ENCODE data around the gene GCK. TPM values are rescaled to one million over a fixed set of nuclear protein-coding genes. Genes with fewer than 3 reads are reported as not detected.

Gene GCK
- 0.67 TPM for polyA plus RNA-seq (2013, experiment 1 of 2; ENCODE audit: insufficient read length)
- polyA plus RNA-seq (2013, experiment 2 of 2; ENCODE audit: insufficient read length) = 0.35 TPM

DNA sequence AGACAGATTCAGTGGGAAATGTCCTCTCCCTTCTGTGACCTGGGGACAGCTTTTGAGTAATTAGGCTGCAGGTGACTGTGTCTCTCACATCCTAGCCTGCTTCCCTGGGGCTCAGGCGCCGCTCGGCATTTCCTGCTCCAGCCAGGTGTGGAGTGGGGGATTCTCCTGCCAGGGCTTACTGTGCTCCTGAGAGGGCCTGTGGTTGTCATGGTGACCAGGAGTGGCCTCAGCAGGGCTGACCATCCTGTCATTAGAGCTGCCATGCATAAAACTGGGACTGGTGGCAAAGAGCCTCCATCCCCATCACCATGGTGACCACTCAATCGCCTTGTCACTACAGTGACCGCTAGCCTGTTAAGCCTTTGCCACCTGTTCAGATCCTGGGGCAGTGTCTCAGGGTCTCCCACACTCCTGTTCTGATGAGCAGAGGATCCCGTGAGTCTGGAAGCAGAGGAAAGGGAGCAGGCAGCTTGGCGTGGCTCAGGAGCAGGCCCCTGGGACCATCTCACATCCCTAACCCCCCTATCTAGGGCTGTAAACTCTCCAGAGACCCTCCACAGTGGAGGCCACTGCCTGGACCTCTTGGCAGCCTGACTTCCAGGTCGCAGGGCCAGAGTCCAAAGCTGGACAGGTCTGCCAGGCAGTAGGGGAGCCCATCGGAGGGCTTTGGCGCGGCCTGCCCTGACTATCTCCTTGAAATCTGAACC lies at the start of gene GCK:
TSS of gene GCK (minus strand) at position 154 of the 707 bp plus-strand sequence. CDS start 486 bp downstream, outside the sequence.
- DNase-seq = no peak

DNA sequence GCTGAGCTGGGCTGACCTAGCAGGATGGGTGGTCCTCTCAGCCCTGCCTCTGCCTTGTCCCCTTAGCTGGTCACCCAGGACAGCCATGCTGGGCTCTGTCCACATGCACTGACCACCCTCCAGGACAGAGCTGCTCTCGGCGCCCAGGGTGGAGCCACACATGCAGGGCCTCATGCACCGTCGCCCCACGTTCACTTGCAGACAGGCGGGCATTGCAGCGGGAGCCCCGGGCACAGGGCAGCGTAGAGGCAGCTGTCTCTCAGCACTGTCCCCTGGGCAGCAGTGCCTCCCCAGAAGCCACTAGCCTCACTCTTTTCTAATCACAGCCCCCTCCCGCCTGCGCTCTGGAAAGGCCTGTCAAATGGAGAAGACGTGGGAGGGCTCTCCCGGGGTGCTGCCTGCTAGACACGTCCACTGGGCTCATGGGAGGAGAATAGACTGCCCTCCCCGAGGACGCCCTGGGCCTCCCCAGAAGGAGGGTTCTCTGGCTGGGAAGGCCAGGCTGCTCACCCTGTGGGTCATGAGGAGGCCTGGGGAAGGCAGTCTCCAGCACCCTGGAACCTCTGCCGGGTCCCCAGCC lies 49.0 kb upstream of the GCK start:
- DNase-seq = no peak

DNA sequence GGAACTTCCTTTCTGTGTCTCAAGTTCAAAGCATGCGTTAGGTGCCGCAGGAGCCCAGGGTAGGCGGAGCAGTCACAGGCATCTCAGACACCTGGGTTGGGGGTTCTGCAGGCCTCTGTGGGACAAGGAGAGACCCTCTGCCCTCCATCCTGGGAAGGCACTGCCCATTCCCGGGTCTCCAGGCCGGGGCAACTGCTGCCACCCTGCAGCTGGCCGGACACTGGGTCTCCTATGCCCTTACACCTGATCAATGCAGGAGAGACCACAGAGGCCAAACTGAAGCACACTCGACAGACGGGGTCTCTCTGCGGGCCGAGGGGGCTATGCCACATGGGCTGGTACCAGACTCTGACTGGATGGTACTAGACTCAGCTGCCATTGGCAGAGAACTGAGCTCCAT lies 48.5 kb upstream of the GCK start:
- DNase-seq = no peak

DNA sequence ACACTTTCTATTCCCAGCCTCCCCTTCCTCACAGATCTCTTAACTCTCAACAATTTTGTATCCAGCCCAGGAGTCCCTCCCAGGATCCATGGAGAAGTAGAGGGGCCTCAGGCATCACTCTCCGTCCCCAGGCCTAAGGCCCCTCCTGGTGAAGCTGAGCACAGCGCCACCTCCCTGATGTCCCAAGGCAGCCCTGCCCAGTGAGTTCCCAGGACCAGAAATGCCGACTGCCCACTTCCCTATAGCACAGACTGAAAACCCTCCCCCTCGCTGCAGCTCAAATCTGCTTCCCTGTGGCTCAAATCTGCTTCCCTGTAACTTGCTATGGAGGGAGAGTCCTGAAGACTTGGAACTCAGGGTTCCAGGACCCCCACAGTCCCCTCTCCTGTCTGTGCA lies 47.1 kb upstream of the GCK start:
- DNase-seq = no peak

DNA sequence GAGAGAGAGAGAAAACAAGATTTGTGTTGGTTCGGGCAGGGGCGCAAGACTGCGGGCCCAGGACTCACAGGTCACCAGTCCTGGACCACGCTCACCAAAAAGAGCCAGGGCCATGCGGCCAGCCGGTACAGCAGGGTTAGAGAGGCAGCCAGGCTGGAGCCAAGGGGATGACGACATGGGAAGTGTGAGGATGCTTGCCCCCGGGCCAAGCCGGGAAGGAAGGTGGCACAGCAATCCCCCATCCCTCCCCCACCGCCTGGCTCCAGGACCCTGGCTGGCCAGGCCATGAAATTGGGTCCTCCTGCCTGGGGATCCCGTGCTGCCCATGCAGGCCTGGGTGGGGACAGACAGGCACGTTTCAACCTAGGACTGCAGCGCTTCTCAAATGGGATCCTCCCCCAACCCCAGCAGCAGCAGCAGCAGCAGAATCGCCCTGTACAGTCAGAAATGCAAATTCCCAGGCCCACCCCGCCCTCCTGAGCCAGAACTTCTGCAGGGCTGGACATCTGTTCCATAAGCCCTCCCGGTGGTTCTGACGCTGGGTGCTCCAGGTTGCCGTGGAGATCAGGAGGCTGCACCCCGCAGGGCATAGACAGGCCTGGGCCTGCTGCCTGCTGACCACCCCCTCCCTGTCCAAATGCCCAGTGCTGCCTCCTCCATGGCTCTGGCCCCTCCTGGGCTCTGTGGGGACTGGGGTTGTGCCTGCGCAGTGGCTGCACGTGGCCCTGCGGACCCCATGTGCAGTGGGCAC lies 46.5 kb upstream of the GCK start:
- no peak for DNase-seq

DNA sequence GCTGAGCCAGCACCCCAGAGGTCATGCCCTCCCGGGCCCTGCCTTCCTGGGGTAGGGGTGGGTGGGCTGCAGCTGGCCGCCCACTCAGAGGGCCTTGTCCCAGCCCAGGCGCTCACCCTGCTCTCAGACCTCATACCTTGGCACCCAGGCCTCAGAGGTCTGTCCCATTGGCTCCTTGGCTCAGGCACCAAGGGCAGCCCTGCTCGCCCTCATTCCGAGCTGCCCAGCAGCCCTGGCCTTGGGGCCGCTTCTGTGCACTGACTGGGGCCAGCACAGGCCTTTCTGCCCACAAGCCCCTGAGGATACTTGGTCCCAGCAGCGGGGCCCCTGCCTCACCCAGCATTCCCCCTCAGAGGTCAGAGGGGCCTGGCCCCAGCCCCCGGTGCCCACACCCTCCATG lies 45.8 kb upstream of the GCK start:
- no peak for DNase-seq

DNA sequence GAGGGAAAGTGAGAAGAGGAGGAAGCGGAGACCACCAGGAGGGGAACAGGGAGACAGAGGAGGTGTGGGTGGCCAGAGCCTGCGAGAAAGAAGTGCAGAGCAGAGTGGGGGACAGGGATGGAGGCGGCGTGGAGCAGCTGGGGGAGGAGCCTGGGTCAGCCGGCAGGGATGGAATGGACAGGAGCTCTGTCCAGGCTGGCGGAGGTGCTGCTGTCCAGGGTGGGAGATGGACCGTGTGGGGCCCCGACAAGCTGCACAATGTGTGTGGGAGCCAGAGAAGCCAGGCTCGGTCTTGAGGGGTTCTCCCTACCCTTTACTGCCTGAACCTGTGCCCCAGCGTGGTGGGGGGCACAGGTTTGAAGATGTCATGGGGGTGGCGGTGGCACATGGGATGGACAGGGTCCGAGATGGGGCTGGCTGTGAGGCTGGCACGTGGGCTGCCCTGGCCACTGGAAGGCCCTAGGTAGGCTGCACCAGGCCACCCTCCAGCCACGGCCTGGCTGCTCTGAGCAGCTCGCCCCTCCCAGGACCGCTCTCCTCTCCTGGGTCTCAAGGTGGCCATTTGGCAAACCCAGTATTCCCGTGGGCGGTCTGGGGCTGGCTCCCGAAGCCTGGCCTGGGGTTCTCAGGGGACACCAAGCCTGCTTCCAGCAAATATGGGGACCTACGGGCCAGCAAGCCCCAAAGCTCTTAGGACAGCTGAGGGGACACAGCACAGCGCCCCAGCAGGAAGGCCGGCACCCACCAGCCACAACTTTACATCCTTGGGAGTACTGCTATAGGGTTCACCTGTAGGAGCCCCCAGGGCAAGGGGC lies 43.9 kb upstream of the GCK start:
- DNase-seq = no peak

DNA sequence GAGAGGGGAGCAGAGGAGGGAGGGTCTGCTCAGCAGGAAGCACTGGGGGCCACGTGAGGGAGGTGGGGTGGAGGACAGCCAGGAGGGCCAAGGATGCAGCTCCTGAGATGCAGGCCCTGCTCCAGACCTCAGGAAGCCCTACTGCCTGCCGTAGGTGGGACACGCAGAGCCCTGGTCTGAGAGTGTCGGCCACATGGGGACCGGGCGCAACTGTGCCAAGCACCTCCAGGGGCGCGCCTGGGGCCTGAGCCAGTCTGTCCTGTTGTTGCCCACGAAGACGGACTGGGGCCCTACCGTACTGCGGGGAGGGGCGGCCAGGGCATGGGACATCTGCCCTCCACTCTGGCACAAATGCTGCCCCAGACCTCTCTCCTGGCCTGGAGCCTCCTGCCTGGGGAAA lies 43.2 kb upstream of the GCK start:
- DNase-seq = no peak

DNA sequence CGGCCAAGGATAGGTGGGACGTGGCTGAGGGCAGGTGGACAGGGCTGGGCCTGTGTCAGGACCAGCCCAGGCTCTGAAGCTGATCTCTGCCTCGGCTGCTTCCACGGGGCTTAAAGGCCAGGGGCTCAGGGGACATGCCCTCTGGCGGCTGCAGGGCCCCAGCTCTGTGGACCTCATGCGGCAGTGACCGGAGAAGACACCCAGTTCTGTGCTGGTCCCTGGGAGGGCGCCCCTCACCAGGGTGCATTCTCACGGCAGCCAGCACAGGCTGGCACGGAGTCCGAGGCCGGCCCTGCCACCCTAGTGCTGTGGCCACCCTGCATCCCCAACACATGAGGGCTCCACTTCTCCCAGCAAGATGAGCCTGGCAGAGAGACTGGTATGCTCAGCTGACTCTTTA lies 41.8 kb upstream of the GCK start:
- DNase-seq = no peak

DNA sequence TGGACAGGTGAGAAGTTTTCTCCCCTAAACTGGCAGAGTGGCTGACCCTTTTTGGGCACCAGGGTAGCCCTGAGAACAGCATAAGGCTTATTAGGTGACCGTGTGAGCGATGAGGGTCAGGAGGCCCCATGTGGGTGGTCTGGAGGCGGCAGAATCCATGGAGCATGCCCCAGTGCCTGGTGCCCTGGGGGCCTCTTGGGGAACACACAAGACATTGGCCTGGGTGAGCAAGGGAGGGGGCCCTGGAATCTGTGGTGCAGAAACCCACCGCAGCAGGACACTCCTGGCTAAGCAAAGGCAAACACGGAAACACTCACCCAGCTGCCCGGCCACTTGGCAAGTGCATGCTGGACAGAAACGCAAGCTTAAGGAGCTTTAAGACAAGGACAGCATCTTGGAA lies 41.0 kb upstream of the GCK start:
- DNase-seq = no peak

DNA sequence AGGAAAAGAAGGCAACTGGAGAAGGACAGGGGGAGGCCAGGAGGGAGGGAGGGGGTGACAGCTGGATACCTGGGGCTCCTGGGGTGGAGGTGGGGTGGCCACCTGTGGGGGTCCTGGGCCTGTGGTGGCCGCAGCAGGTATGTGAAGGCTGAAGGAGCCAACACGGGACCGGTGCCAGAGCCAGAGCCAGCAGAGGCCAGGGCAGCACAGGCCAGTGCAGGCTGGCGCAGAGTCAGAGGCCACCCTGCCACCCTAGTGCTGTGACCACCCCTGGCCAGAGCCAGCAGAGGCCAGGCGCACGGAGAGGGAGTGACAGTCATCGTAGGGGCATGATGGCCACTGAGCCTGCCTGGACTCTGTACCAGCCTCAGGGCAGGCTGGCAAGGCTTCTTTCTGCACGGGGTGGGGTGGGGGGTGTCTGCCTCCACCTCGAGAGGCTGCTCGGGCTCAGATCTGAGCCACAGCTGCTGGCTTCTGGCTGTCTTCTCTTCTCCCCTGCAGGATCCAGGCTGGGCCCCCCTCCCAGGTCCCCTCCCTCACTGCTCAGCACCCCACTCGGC lies 40.4 kb upstream of the GCK start:
- DNase-seq = no peak

DNA sequence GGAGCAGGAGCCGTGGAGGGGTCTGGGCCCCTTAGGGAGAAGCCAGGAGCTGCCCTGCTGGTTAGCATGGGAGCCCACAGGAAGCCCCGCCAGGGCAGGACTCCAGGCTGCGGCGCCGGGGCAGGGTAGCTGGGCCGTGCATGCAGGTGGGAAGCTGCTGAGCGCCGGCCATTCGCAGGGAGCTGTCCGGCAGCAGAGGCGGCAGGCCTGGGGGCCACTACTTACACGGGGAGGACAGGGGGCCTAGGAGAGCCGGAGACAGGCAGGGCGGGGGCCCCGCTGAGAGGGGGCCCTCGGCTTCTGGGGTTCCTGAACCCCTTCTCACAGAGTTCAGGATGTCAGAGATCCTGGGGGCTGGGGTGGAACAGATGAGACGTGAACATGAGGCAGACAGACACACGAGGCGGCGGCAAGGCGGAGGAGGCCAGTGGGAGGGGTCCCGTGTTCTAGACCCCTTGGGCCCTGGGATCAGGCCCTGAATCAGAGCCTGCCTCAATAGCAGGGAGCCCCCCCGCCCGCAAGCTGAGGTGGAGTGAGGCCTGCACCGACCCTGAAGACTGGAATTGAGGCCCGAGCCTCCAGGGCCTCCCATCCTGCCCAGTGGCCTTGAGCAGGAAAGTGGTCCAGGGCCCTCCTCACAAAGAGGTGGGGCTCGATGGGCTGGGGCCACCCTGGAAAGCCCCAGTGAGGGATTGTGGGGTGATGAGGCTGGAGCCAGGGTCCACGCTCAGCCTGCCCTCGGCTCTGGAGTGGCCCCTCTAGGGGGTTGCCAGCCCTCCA lies 39.5 kb upstream of the GCK start:
- DNase-seq = no peak

DNA sequence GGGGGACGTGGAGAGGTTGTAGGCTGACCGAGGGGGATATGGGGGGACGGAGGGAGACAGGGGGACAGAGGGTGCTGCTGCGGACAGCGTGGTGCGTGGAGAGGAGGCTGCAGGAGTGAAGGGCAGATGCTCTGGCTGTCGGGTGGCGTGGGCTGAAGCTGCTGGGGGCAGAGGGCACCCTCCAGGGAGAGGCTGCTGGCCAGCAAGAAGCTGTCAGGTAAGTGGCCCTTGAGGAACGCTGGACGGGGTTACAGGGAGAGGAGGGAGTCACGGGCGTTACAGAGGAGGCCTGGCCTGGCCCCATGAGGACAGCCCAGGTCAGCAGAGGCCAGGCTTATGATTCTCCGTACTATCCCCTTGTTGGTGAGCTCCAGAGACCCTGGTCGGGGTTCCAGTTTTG lies 38.7 kb upstream of the GCK start:
- DNase-seq = no peak

DNA sequence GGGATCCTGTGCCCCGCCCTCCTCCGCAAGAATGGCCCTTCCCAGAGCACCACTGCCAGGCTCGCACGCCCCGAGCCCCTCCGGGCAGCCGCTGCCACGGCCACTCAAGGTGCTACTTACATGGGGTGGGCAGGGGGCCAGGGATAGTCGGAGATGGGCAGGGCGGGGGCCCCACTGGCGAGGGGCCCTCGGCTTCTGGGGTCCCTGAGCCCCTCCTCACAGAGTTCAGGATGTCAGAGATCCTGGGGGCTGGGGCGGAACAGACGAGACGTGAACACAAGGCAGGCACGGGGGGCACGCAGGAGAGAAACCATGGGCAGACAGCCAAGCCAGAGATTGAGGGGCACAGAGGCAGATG lies 37.1 kb upstream of the GCK start:
- DNase-seq = no peak

DNA sequence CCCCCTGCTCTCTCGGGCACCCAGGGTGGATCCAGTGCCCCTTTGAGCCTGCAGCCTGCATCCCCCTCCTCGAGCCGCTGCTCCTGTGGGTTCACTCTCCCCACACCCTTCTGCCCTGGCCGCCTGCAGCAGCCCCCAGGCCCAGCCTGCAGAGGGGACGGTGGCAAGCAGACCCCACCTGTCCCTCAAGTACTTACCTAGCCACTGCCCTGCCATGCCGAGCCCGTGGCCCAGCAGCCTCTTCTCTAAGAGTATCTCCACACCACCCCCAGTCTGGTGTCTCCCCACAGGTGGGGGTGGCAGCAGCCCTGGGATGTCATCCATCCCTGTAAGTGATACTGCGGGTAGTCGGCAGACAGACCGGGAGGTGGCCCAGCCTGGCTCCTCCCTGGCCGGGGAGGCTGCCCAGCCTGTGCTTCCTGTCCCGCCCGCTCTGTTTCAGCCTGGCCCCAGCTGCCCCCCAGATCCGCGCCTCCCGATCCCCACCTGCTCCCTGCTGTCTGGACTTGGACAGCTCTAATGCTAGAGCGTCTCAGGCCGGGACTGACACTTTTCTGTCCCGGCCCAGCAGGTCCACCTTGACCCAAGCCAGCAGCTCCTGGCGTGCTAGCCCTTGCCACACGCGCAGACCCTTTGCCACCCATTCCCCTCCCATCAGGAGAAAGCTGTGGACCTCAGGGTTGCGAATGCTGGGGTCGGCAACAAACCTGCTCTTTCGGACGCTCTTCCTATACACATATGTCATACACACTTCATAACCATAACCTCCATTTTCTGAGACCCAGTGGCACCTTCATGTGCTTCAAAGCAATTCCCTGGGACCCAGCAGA lies 36.5 kb upstream of the GCK start:
- no peak for DNase-seq

DNA sequence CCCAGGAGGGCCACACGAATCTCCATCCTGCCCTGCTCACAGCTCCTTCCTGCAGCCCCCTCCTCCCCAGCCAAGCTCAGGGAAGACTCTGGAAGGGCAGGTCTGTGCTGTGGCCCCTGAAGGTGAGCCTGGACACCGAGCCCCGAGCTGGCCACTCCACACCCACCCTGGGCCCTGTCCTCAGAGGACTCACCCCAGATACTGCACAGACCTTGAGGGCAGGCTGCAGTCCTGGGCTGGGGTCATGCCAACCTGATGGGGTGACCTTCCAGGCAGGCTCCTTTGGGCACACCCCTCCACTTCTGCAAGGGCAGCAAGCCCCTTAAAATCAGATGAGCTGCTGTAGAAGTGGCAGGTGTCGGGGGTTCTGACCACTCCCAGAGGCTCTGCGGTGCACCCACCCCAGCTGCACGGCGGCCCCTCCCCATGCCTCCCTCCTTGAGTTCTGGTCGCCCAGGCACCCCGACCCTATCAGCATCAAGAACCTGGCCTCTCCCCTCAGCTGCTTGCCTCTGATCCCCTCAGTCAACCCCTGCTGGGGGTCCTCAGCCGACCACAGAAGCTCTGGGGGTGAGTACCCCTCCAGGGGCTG lies 35.8 kb upstream of the GCK start:
- DNase-seq = no peak

DNA sequence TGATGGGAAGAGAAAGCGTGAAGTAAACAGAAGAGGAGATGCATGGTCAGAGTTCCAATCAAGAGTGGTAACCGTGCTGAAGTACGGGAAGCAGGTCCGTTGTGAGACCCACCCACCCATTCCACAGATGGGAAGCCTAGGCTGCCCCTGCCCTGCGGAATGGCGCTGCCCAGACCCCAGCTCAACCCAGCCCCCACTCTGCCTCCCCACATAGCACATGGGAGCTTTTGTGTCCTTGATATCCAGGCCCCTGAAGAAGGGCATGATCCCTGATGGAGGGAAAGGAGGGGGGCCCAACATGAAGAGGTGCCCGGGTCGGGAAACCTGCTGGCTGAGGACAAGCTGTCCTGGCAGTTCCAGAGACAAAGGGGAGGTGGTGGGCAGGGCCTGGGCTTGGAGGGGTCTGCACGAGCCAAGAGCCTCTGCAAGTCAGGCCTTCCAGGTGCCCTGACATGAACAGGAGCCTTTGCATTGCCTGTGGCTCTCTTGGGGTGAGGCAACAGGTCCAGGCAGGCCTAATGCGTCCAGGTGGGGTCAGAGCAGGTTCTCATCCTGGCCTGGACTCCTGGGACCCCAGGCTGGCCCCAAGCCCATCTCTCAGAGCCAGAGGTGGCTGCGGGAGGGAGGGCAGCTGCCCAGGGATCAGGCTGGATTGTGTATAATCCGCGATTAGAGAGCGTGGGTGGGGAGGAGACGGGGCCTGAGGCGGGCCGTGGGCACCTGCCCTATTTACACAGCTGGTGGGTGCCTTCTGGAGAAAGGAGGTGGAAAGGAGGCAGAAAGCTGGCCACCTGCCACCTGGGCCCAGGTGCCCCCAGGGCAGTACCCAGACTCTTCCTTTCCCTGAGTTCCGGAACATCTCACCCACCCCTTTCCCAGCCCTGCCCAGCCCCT lies 35.1 kb upstream of the GCK start:
- DNase-seq = no peak

DNA sequence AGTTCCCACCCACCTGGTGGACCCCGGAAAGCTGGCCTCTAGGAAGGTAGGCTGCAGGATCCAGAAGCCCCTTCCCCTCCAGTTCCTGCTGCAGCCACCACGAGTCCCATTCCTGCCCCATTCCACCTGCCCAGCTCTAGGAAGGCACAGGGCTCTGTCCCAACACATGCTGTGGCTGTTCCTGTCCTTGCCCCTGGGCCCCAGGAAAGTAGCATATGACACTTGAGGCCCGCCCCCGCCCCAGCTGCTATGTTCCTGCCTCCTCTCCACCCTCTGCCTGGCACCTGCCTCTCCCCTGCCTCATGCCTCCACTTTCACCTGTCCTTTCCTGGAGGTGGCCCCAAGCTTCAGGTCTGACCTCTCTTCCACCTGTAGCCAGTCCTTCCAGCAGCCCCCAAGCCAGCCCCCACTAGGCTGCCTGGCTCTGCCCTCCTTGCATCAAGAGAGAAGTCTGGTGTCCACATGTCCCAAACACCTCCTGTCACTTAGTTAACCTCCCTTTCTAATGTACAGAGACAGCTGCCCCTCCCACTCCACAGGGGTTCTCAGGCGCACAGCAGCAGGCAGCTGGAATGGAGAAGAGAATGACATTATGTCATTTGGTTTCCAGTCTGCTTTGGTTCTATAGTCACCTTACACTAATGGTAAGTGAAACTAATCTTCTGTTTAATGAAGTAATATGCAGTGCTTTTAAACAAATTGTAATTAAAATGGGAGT lies 34.3 kb upstream of the GCK start:
- DNase-seq = no peak

DNA sequence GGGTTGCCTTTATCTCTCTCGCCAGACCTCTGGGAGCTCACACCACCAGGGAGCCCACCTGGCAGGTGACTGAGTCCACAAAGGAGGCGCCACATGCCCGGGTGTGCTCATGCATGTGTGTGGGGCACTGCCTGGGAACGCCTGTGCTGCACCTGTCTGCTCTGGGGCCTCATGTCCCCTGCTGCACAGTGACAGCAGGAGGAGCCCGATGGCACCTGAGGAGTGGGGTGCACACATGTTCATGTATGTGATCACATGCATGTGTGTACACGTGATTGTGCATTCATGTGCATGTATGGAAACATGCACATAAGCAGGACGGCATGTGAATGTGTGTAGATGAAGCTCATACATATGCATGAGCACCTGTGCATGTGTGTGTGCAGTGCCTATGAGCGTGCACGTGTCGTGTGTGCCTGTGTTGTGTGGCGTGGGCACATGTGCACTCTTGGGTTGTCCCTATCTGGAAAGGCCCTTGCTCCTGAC lies 33.6 kb upstream of the GCK start:
- DNase-seq = no peak
